NT2/D1 (cell line): Measurements from ENCODE around the gene TEX52.
"Not testable (repeated sequence)": the region's sequence is repeated elsewhere in the genome, so short reads cannot be mapped to it uniquely, and the experiment has no call there.

Source experiments
- SUZ12 ChIP-seq: IDR thresholded peaks from 2 replicates; pipeline ENCODE4 v1.6.1; 2011; ENCODE audit not compliant: insufficient read length, insufficient read depth; ENCODE audit errors: extremely low read depth
- YY1 ChIP-seq: IDR thresholded peaks from 2 replicates; pipeline ENCODE4 v1.6.1; 2011; ENCODE audit not compliant: insufficient read length, insufficient read depth

GRCh38 chr12:2863402-2863801 is 6.6 kb upstream of the TEX52 start:
- not testable (repeated sequence) for TF ChIP-seq YY1, SUZ12
